H1 (cell line): ENCODE results near the gene HSFX2. TPM values are rescaled to one million over a fixed set of nuclear protein-coding genes. Genes with fewer than 3 reads are reported as not detected.
"Not testable (repeated sequence)": the region's sequence is repeated elsewhere in the genome, so short reads cannot be mapped to it uniquely, and the experiment has no call there.

Experiments used
- CTCF ChIA-PET: fragments of 300-600 bp; sonication (Branson Sonifier 250); formaldehyde crosslinking; loops from one replicate; lab custom pipeline; 2021; ENCODE audit not compliant: partially characterized antibody; lab: Charles Lee
- POLR2A ChIA-PET: fragments of 300-600 bp; sonication (Branson Sonifier 250); formaldehyde crosslinking; loops from one replicate; lab custom pipeline; 2021; ENCODE audit warnings: inconsistent platforms; ENCODE audit not compliant: partially characterized antibody; lab: Charles Lee
- DNase-seq, 2 experiments: peaks; one replicate each; pipeline versions ENCODE4 v3.0.0 to v3.0.0-alpha.2; 2010 to 2022; ENCODE audit warnings: low spot score in 2 of 2, low read depth in 1 of 2, mixed read lengths in 1 of 2
- FAIRE-seq: peaks from 2 replicates; lab custom pipeline; 2011; peaks lifted over from hg19 to GRCh38; lab: Jason Lieb, UNC
- H2AFZ ChIP-seq: 2 replicates; pipeline ENCODE4 v1.8.1; 2012; ENCODE audit warnings: low read length, inconsistent platforms
- H2AK5ac ChIP-seq: 2 replicates; pipeline ENCODE4 v1.6.1; 2013; ENCODE audit warnings: low read depth, low read length
- H2BK120ac ChIP-seq: replicated peaks from 2 replicates; pipeline ENCODE3; 2013; ENCODE audit warnings: low read depth, low read length, inconsistent platforms
- H2BK12ac ChIP-seq: 2 replicates; pipeline ENCODE4 v1.6.1; 2013; ENCODE audit warnings: low read depth, low read length
- H2BK15ac ChIP-seq: 2 replicates; pipeline ENCODE4 v1.6.1; 2013; ENCODE audit warnings: low read length
- H2BK20ac ChIP-seq: 2 replicates; pipeline ENCODE4 v1.6.1; 2013; ENCODE audit warnings: low read length
- H2BK5ac ChIP-seq: 2 replicates; pipeline ENCODE4 v1.6.1; 2013; ENCODE audit warnings: low read depth, low read length
- H3K14ac ChIP-seq: 2 replicates; pipeline ENCODE4 v1.6.1; 2013; ENCODE audit warnings: inconsistent platforms; ENCODE audit not compliant: insufficient read length
- H3K18ac ChIP-seq: 2 replicates; pipeline ENCODE4 v1.6.1; 2013; ENCODE audit warnings: low read length; ENCODE audit errors: extremely low read depth
- H3K23ac ChIP-seq: 2 replicates; pipeline ENCODE4 v1.6.1; 2013; ENCODE audit warnings: inconsistent platforms; ENCODE audit not compliant: insufficient read length
- H3K23me2 ChIP-seq: 2 replicates; pipeline ENCODE4 v1.6.1; 2013; ENCODE audit warnings: low read depth, low read length
- H3K27ac ChIP-seq: 2 replicates; pipeline ENCODE4 v1.6.1; 2011; ENCODE audit warnings: low read depth, low read length, inconsistent platforms
- H3K27me3 ChIP-seq, 4 experiments: replicated peaks in 1 of 4; 1 replicate in 1 of 4; 2 replicates in 3 of 4; pipeline versions ENCODE4 v1.6.1 to v1.8.1; 2011 to 2013; ENCODE audit warnings: low read length in 3 of 4, mild to moderate bottlenecking in 3 of 4, inconsistent platforms in 2 of 4, mixed read lengths in 2 of 4, moderate library complexity in 1 of 4; ENCODE audit not compliant: control insufficient read depth in 3 of 4, insufficient read depth in 3 of 4; ENCODE audit errors: extremely low read depth in 1 of 4
- H3K36me3 ChIP-seq, 4 experiments: 2 replicates each; pipeline versions ENCODE4 v1.6.1 to v1.8.1; 2011 to 2013; ENCODE audit warnings: mild to moderate bottlenecking in 4 of 4, low read length in 3 of 4, moderate library complexity in 2 of 4, control low read depth in 1 of 4, inconsistent platforms in 1 of 4; ENCODE audit not compliant: insufficient read depth in 4 of 4, control insufficient read depth in 2 of 4
- H3K4ac ChIP-seq: replicated peaks from 2 replicates; pipeline ENCODE3; 2013; ENCODE audit warnings: low read length, low read depth, mixed read lengths, inconsistent platforms; ENCODE audit not compliant: insufficient read length
- H3K4me1 ChIP-seq, 4 experiments: replicated peaks in 1 of 4; 1 replicate in 1 of 4; 2 replicates in 3 of 4; pipeline versions ENCODE4 v1.6.1 to v1.8.1; 2011 to 2013; ENCODE audit warnings: low read length in 3 of 4, inconsistent platforms in 2 of 4, mixed read lengths in 1 of 4; ENCODE audit not compliant: insufficient read depth in 4 of 4, control insufficient read depth in 3 of 4
- H3K4me2 ChIP-seq, 2 experiments: 2 replicates each; pipeline versions ENCODE4 v1.6.1 to v1.8.1; 2011 to 2013; ENCODE audit warnings: low read depth in 2 of 2, low read length in 2 of 2, control low read depth in 1 of 2, inconsistent platforms in 1 of 2, mild to moderate bottlenecking in 1 of 2; ENCODE audit not compliant: insufficient read depth in 1 of 2
- H3K4me3 ChIP-seq, 4 experiments: fragments of 200-600, 300-600 bp in 1 of 4; sonication (generic), shearing (Covaris generic), sonication (Bioruptor Twin) in 1 of 4; 2 replicates each; pipeline versions ENCODE4 v1.5.1 to v1.8.1; 2011 to 2016; ENCODE audit warnings: low read length in 4 of 4, low read depth in 3 of 4, control low read depth in 2 of 4, inconsistent platforms in 2 of 4, mild to moderate bottlenecking in 2 of 4, mixed read lengths in 1 of 4, moderate library complexity in 1 of 4; ENCODE audit not compliant: insufficient read depth in 2 of 4; ENCODE audit errors: extremely low read depth in 1 of 4
- H3K56ac ChIP-seq: replicated peaks from 2 replicates; pipeline ENCODE3; 2013; ENCODE audit warnings: low read depth, mild to moderate bottlenecking, mixed read lengths, low read length, inconsistent platforms; ENCODE audit not compliant: insufficient read length
- H3K79me1 ChIP-seq: 2 replicates; pipeline ENCODE4 v1.6.1; 2013; ENCODE audit warnings: low read depth, low read length, control low read depth
- H3K79me2 ChIP-seq, 2 experiments: 2 replicates each; pipeline versions ENCODE4 v1.6.1 to v1.8.1; 2012 to 2013; ENCODE audit warnings: low read length in 2 of 2, mild to moderate bottlenecking in 2 of 2, inconsistent platforms in 1 of 2; ENCODE audit not compliant: insufficient read depth in 2 of 2, control insufficient read depth in 1 of 2
- H3K9ac ChIP-seq, 4 experiments: replicated peaks in 1 of 4; 1 replicate in 1 of 4; 2 replicates in 3 of 4; pipeline versions ENCODE4 v1.6.1 to v1.8.1; 2011 to 2013; ENCODE audit warnings: low read depth in 3 of 4, low read length in 3 of 4, control low read depth in 2 of 4, mild to moderate bottlenecking in 2 of 4, moderate library complexity in 2 of 4, inconsistent platforms in 1 of 4; ENCODE audit errors: extremely low read depth in 1 of 4
- H3K9me3 ChIP-seq, 2 experiments: 2 replicates each; pipeline versions ENCODE4 v1.6.1 to v1.8.1; 2012 to 2013; ENCODE audit warnings: mild to moderate bottlenecking in 2 of 2, moderate library complexity in 2 of 2, control low read depth in 1 of 2, inconsistent platforms in 1 of 2, low read depth in 1 of 2, low read length in 1 of 2, mixed read lengths in 1 of 2; ENCODE audit not compliant: insufficient read depth in 2 of 2
- H4K20me1 ChIP-seq, 2 experiments: replicated peaks in 1 of 2; 2 replicates each; pipeline versions ENCODE3 to v1.8.1; 2011 to 2013; ENCODE audit warnings: inconsistent platforms in 2 of 2, low read length in 2 of 2, mild to moderate bottlenecking in 1 of 2; ENCODE audit not compliant: insufficient read depth in 2 of 2, control insufficient read depth in 1 of 2
- H4K5ac ChIP-seq: 2 replicates; pipeline ENCODE4 v1.6.1; 2013; ENCODE audit warnings: low read length, low read depth, mixed read lengths, inconsistent platforms; ENCODE audit not compliant: insufficient read length
- H4K8ac ChIP-seq: 2 replicates; pipeline ENCODE4 v1.8.0; 2013; ENCODE audit warnings: mild to moderate bottlenecking, moderate library complexity, low read length, inconsistent platforms; ENCODE audit not compliant: insufficient read depth; ENCODE audit errors: extremely low read depth
- H4K91ac ChIP-seq: replicated peaks from 2 replicates; pipeline ENCODE3; 2013; ENCODE audit warnings: low read length, mixed read lengths, inconsistent platforms; ENCODE audit not compliant: insufficient read length
- CTCF ChIP-seq, 3 experiments: IDR thresholded peaks; 1 replicate in 2 of 3; 2 replicates in 1 of 3; pipeline versions ENCODE4 v1.5.1 to v1.6.1; 2011; ENCODE audit warnings: low read length in 3 of 3, mild to moderate bottlenecking in 3 of 3, inconsistent platforms in 2 of 3, low read depth in 1 of 3, moderate library complexity in 1 of 3; ENCODE audit not compliant: insufficient read depth in 1 of 3; ENCODE audit errors: control extremely low read depth in 1 of 3
- RAD21 ChIP-seq, 2 experiments: IDR thresholded peaks in 1 of 2; conservative IDR thresholded peaks in 1 of 2; 2 replicates each; pipeline ENCODE4 v1.6.1; 2011; ENCODE audit warnings: low read depth in 2 of 2, low read length in 2 of 2, improper control_type of control experiment in 1 of 2, inconsistent platforms in 1 of 2, mild to moderate bottlenecking in 1 of 2, moderate library complexity in 1 of 2
- WGBS, 2 experiments: shearing (Covaris generic) in 1 of 2; methylation state at CpG; one replicate each; pipeline versions ENCODE4 v1.1.6 to v1.1.7; 2013 to 2015; ENCODE audit warnings: low lambda C conversion rate in 2 of 2, mixed read lengths in 2 of 2, inconsistent platforms in 1 of 2, low coverage in 1 of 2, missing lambda C conversion rate in 1 of 2; ENCODE audit not compliant: insufficient replicate concordance in 2 of 2, insufficient coverage in 1 of 2, insufficient read length in 1 of 2; ENCODE audit errors: extremely low coverage in 1 of 2, missing lambda C conversion rate in 1 of 2; 5-methylcytosine and 5-hydroxymethylcytosine counted together
- polyA plus RNA-seq, 7 experiments: library from polyadenylated mRNA; depleted of rRNA in 3 of 7; stranded (reverse) in 5 of 7; unstranded in 2 of 7; fragments of >200 nt in 5 of 7; fragments of 200-250 nt in 2 of 7; gene quantifications; 1 replicate in 5 of 7; 2 replicates in 1 of 7; 4 replicates in 1 of 7; pipeline versions ENCODE4 v1.2.1 to v1.2.3, GENCODE V29; 2011 to 2013; ENCODE audit warnings: missing spikeins in 2 of 7, mixed read lengths in 2 of 7
- total RNA-seq: library from RNA; stranded (reverse); fragmentation: NEBNext Ultra II Directional; extraction: Animal tissue kit (Norgen Biotek cat#: 25700); gene quantifications from 2 replicates; pipeline ENCODE4 v1.2.1, GENCODE V29; 2021

The HSFX2 gene
- total and polyA plus RNA-seq, 2 of the 8 experiments (the other 6 are each of a cell fraction or from before 2014, with no cell fraction given) = 0.17 TPM; not detected in 1

- H3K18ac ChIP-seq, H2AK5ac ChIP-seq, H3K9ac ChIP-seq, H3K4me3 ChIP-seq, H3K4me2 ChIP-seq, H3K14ac ChIP-seq, H3K56ac ChIP-seq, H3K27ac ChIP-seq, H3K36me3 ChIP-seq, H2BK5ac ChIP-seq, H3K4me1 ChIP-seq, H2BK12ac ChIP-seq, H3K9me3 ChIP-seq, H2BK120ac ChIP-seq, CTCF ChIA-PET, H3K4ac ChIP-seq, H3K79me2 ChIP-seq, H3K23me2 ChIP-seq, H2BK20ac ChIP-seq, H3K23ac ChIP-seq, H3K27me3 ChIP-seq, H4K91ac ChIP-seq, H4K5ac ChIP-seq, POLR2A ChIA-PET, H3K79me1 ChIP-seq, H2BK15ac ChIP-seq, H2AFZ ChIP-seq, H4K20me1 ChIP-seq, H4K8ac ChIP-seq: not testable (repeated sequence)
- DNase-seq (peak in 1 of 2 experiments; percentile 51), FAIRE-seq (peak; percentile 58)
- TF ChIP-seq RAD21 (IDR thresholded peaks at IDR 0.05 in 1 of 2, conservative IDR thresholded peaks at IDR 0.05 in 1 of 2; ENCODE audit: low read depth in 2 of 2, low read length in 2 of 2) = peak; percentile 16 to 32; a peak in 3 of 4 replicates
- TF ChIP-seq CTCF (IDR thresholded peaks at IDR 0.05; ENCODE audit: control extremely low read depth in 1 of 3, insufficient read depth in 1 of 3, low read depth in 1 of 3, low read length in 3 of 3) = peak in 2 of 3 experiments; percentile 34 to 49; a peak in 2 of 4 replicates
- 94% methylated on average over 8 of the region's 29 CpGs; no CpG with 5 or more reads in 1 of the 2 experiments for WGBS, 2 experiments
Measured at GRCh38 chrX:149545545-149546543, 49.3 kb downstream of the HSFX2 start.
